OCI-LY3 (cell line): Measurements from ENCODE around the gene ZNF683.
"Not testable (repeated sequence)": the region's sequence is repeated elsewhere in the genome, so short reads cannot be mapped to it uniquely, and the experiment has no call there.

Source experiments
- H2AFZ ChIP-seq: fragments of 200-600, 300-600 bp; shearing (Covaris generic); 2 replicates; pipeline ENCODE4 v1.6.0; 2014; ENCODE audit warnings: antibody characterized with exemption, low read depth, low read length
- H3K27ac ChIP-seq: fragments of 200-600, 300-600 bp; sonication (generic); 2 replicates; pipeline ENCODE4 v1.5.1; 2014; ENCODE audit warnings: mild to moderate bottlenecking, low read length, moderate library complexity, mixed read lengths
- H3K27me3 ChIP-seq: fragments of 200-600, 300-600 bp; sonication (generic); 2 replicates; pipeline ENCODE4 v1.6.1; 2014; ENCODE audit warnings: low read depth, low read length, mixed read lengths
- H3K36me3 ChIP-seq: fragments of 200-600, 300-600 bp; sonication (generic); replicated peaks from 2 replicates; pipeline ENCODE3; 2014; ENCODE audit warnings: low read depth, low read length, mixed read lengths
- H3K4me1 ChIP-seq: fragments of 300-600, 200-600 bp; sonication (generic); 2 replicates; pipeline ENCODE4 v1.6.1; 2014; ENCODE audit warnings: low read length, mixed read lengths
- H3K4me2 ChIP-seq: fragments of 200-600, 300-600 bp; sonication (generic); 2 replicates; pipeline ENCODE4 v1.6.1; 2014; ENCODE audit warnings: low read length, mixed read lengths
- H3K4me3 ChIP-seq: fragments of 300-600, 200-600 bp; sonication (generic); 2 replicates; pipeline ENCODE4 v1.5.1; 2014; ENCODE audit warnings: antibody characterized with exemption, mild to moderate bottlenecking, low read length, moderate library complexity
- H3K79me2 ChIP-seq: fragments of 300-600, 200-600 bp; shearing (Covaris generic); 2 replicates; pipeline ENCODE4 v1.6.1; 2014; ENCODE audit warnings: mild to moderate bottlenecking, low read length, mixed read lengths
- H3K9ac ChIP-seq: fragments of 300-600, 200-600 bp; shearing (Covaris generic); 2 replicates; pipeline ENCODE4 v1.6.0; 2014; ENCODE audit warnings: mild to moderate bottlenecking, low read length, moderate library complexity
- H3K9me3 ChIP-seq: fragments of 200-600, 300-600 bp; shearing (Covaris generic); 2 replicates; pipeline ENCODE4 v1.6.1; 2014; ENCODE audit warnings: low read length, mixed read lengths; ENCODE audit not compliant: insufficient read depth
- H4K20me1 ChIP-seq: fragments of 200-600, 300-600 bp; sonication (generic); 2 replicates; pipeline ENCODE4 v1.6.1; 2016; ENCODE audit warnings: low read length, mixed read lengths; ENCODE audit not compliant: insufficient read depth
- EZH2phosphoT487 ChIP-seq: fragments of 200-600 bp; shearing (Covaris generic); IDR thresholded peaks from 2 replicates; pipeline ENCODE4 v1.6.1; 2018; ENCODE audit warnings: antibody characterized with exemption, mixed run types, low read depth
- TF ChIP-seq, protein P1 (sequence below): fragments of 200-600, 300-600 bp; sonication (generic); IDR thresholded peaks from 2 replicates; pipeline ENCODE4 v1.5.1; 2014; ENCODE audit warnings: antibody characterized with exemption, low read length, low read depth

Gene ZNF683

DNA sequence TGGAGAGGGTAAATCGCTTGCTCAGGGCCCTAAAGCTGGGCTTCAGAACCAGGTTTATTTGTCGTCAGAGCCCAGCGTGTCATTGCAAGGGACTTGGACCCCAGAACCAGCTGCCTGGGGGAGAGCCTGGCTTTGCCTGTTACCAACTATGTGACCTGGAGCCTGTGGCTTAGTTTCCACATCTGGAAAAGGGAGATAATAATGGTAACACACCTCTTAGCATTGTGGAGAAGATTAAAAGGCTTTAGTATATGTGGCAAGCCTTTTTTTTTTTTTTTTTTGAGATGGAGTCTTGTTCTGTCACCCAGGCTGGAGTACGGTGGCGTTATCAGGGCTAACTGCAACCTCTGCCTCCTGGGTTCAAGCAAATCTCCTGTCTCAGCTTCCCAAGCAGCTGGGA is 42.3 kb downstream of the ZNF683 start:
- Histone ChIP-seq H3K4me2 (no peak overlapping the region), H2AFZ (no peak overlapping the region), H3K4me1 (no peaks in the 10 kb centered on the region), H3K79me2 (no peaks in the 10 kb centered on the region), H3K27ac (no peak overlapping the region), H4K20me1 (no peaks in the 10 kb centered on the region), H3K9ac (no peak overlapping the region), H3K36me3 (no peaks in the 10 kb centered on the region), H3K4me3 (no peak overlapping the region), H3K9me3 (no peaks in the 10 kb centered on the region), H3K27me3 (no peaks in the 10 kb centered on the region)
- TF ChIP-seq, protein P1, sequence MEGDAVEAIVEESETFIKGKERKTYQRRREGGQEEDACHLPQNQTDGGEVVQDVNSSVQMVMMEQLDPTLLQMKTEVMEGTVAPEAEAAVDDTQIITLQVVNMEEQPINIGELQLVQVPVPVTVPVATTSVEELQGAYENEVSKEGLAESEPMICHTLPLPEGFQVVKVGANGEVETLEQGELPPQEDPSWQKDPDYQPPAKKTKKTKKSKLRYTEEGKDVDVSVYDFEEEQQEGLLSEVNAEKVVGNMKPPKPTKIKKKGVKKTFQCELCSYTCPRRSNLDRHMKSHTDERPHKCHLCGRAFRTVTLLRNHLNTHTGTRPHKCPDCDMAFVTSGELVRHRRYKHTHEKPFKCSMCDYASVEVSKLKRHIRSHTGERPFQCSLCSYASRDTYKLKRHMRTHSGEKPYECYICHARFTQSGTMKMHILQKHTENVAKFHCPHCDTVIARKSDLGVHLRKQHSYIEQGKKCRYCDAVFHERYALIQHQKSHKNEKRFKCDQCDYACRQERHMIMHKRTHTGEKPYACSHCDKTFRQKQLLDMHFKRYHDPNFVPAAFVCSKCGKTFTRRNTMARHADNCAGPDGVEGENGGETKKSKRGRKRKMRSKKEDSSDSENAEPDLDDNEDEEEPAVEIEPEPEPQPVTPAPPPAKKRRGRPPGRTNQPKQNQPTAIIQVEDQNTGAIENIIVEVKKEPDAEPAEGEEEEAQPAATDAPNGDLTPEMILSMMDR, result no peak
- TF ChIP-seq EZH2phosphoT487, result no peak

DNA sequence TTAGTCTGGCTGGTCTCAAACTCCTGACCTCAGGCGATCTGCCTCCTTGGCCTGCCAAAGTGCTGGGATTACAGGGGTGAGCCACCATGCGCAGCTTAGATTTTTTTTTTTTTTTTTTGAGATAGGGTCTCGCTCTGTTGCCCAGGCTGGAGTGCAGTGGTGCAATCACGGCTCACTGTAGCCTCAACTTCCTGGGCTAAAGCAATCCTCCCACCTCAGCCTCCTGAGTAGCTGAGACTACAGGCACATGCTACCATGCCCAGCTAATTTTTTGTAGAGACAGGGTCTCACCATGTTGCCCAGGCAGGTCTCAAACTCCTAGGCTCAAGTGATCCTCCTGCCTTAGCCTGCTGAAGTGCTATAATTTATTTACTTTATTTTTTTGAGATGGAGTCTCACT is 43.2 kb downstream of the ZNF683 start:
- not testable (repeated sequence) for H3K4me1 ChIP-seq, H3K27me3 ChIP-seq, H3K79me2 ChIP-seq, H3K27ac ChIP-seq, H3K9ac ChIP-seq, H3K36me3 ChIP-seq, H3K4me2 ChIP-seq, H3K4me3 ChIP-seq, H2AFZ ChIP-seq, H3K9me3 ChIP-seq, H4K20me1 ChIP-seq

DNA sequence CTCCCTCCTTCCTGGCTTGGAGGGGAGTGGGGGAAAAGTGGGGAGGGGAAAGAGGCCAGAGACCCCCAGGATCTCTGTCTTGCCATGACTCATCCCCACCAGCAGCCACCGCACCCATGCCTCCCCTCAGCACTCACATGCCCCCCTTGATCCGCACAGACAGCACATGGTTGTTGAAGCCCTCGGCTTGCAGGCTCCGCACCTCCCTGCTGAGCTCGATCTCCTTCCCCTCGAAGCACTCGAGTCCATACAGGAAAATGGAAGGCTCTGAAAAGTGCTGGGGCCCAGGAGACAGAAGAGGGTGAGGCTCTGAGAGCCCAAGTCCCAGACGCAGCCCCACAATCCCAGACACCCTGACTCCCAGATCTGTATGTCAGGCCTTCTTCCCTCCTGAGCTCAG is 44.0 kb downstream of the ZNF683 start:
- Histone ChIP-seq H3K4me2 (no peak overlapping the region), H3K36me3 (no peaks in the 10 kb centered on the region), H3K9ac (no peak overlapping the region), H3K9me3 (no peaks in the 10 kb centered on the region), H3K27ac (no peak overlapping the region), H3K27me3 (no peaks in the 10 kb centered on the region), H3K4me3 (no peak overlapping the region), H4K20me1 (no peaks in the 10 kb centered on the region), H3K4me1 (no peaks in the 10 kb centered on the region), H2AFZ (no peak overlapping the region), H3K79me2 (no peaks in the 10 kb centered on the region)
- no peak for TF ChIP-seq EZH2phosphoT487
- TF ChIP-seq, protein P1, result no peak

DNA sequence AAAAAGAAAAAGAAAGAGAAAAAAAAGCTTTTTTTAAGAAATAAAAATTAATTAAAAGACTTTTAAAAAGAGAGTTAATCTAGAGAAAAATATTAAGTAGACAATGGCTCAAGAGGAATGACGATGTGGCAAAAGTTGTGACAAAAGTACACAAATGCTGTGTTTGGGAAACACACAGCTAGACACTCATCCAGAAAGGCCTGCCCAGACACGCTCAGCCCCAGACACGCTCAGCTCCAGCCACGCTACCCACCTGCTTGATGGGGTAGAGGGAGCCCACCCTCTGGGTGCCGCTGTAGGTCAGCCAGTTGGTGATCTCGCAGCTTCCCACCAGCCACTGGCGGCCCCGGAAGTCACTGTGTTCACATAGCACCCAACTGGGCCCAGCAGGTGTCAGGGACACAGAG is 44.6 kb downstream of the ZNF683 start:
- H2AFZ ChIP-seq, result no peak overlapping the region
- H3K9ac ChIP-seq, result no peak overlapping the region
- no peaks in the 10 kb centered on the region for H4K20me1 ChIP-seq
- no peak for TF ChIP-seq EZH2phosphoT487
- TF ChIP-seq, protein P1, result no peak
- no peak overlapping the region for H3K27ac ChIP-seq
- H3K79me2 ChIP-seq, result no peaks in the 10 kb centered on the region
- H3K36me3 ChIP-seq, result no peaks in the 10 kb centered on the region
- H3K4me3 ChIP-seq, result no peak overlapping the region
- H3K27me3 ChIP-seq, result no peaks in the 10 kb centered on the region
- no peaks in the 10 kb centered on the region for H3K9me3 ChIP-seq
- no peaks in the 10 kb centered on the region for H3K4me1 ChIP-seq
- no peak overlapping the region for H3K4me2 ChIP-seq

DNA sequence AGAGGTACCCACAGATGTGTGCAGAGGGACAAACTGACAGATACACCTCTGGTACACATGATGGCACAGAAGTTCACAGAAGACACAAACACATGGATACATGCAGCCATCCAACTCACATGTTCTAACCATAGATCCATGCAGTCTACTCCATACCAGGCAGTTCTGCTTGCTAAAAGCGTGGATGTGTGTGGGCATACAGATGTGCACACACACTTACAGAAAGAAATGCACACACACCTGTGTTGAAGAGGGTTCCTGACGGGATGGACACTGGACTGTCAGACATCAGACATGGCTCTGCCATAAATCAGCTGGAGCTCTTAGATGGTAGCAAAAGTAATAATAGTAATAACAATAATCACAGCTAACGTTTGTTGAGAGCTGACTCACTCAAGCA is 48.0 kb downstream of the ZNF683 start:
- H3K27me3 ChIP-seq, result no peaks in the 10 kb centered on the region
- H3K4me3 ChIP-seq, result no peak overlapping the region
- H3K4me1 ChIP-seq, result peaks cover 11% of the 10 kb centered on the region
- H3K9ac ChIP-seq, result no peak overlapping the region
- H2AFZ ChIP-seq, result no peak overlapping the region
- no peaks in the 10 kb centered on the region for H3K9me3 ChIP-seq
- H3K27ac ChIP-seq, result no peak overlapping the region
- no peak for TF ChIP-seq EZH2phosphoT487
- TF ChIP-seq, protein P1, result no peak
- H3K4me2 ChIP-seq, result no peak overlapping the region
- H4K20me1 ChIP-seq, result no peaks in the 10 kb centered on the region
- no peaks in the 10 kb centered on the region for H3K79me2 ChIP-seq
- H3K36me3 ChIP-seq, result no peaks in the 10 kb centered on the region
